WTC11 (cell line): ENCODE measurements around the gene BRIX1. TPM values are rescaled to one million over a fixed set of nuclear protein-coding genes. Genes with fewer than 3 reads are reported as not detected.

Experiments
- CDX4 ChIP-seq: fragments of 250-450 bp; sonication (Bioruptor Pico); IDR thresholded peaks from 2 replicates; pipeline ENCODE4 v1.9.0; 2021; ENCODE audit warnings: moderate library complexity, mild to moderate bottlenecking, inconsistent platforms, borderline replicate concordance
- E2F4 ChIP-seq: sonication (generic); formaldehyde crosslinking; IDR thresholded peaks from 2 replicates; pipeline ENCODE4 v1.8.1; 2022; ENCODE audit warnings: low read depth, mild to moderate bottlenecking, moderate library complexity, missing genetic modification reagents, borderline replicate concordance
- EMX1 ChIP-seq: fragments of 250-450 bp; sonication (Bioruptor Pico); IDR thresholded peaks from 2 replicates; pipeline ENCODE4 v1.8.0; 2021; ENCODE audit warnings: mild to moderate bottlenecking
- ERG ChIP-seq: fragments of 250-450 bp; sonication (Bioruptor Pico); IDR thresholded peaks from 2 replicates; pipeline ENCODE4 v1.8.0; 2021; ENCODE audit warnings: mild to moderate bottlenecking
- GRHL2 ChIP-seq: fragments of 250-450 bp; sonication (Bioruptor Pico); IDR thresholded peaks from 2 replicates; pipeline ENCODE4 v1.8.0; 2022; ENCODE audit warnings: mild to moderate bottlenecking, moderate library complexity; ENCODE audit not compliant: insufficient replicate concordance, severe bottlenecking
- GTF2I ChIP-seq: fragments of 250-450 bp; sonication (Bioruptor Pico); conservative IDR thresholded peaks from 2 replicates; pipeline ENCODE4 v1.4.0; 2021; ENCODE audit warnings: mild to moderate bottlenecking
- HMGA2 ChIP-seq: fragments of 250-450 bp; sonication (Bioruptor Pico); IDR thresholded peaks from 2 replicates; pipeline ENCODE4 v1.4.0; 2021; ENCODE audit warnings: mild to moderate bottlenecking, moderate library complexity
- HMGXB4 ChIP-seq: sonication (generic); formaldehyde crosslinking; IDR thresholded peaks from 2 replicates; pipeline ENCODE4 v1.8.1; 2023; ENCODE audit warnings: mild to moderate bottlenecking, moderate library complexity, missing genetic modification reagents
- IRF2 ChIP-seq: sonication (generic); formaldehyde crosslinking; IDR thresholded peaks from 2 replicates; pipeline ENCODE4 v1.8.0; 2022; ENCODE audit warnings: low read depth, missing genetic modification reagents, borderline replicate concordance
- JAZF1 ChIP-seq: fragments of 250-450 bp; sonication (Bioruptor Pico); IDR thresholded peaks from 2 replicates; pipeline ENCODE4 v1.9.0; 2021; ENCODE audit warnings: moderate library complexity, mild to moderate bottlenecking, inconsistent platforms
- KAT7 ChIP-seq: sonication (generic); formaldehyde crosslinking; IDR thresholded peaks from 2 replicates; pipeline ENCODE4 v1.8.1; 2023; ENCODE audit warnings: missing genetic modification reagents, mild to moderate bottlenecking, borderline replicate concordance
- MAX ChIP-seq: sonication (generic); formaldehyde crosslinking; IDR thresholded peaks from 2 replicates; pipeline ENCODE4 v1.8.0; 2022; ENCODE audit warnings: mild to moderate bottlenecking, missing genetic modification reagents
- MLX ChIP-seq: sonication (generic); formaldehyde crosslinking; IDR thresholded peaks from 2 replicates; pipeline ENCODE4 v1.8.1; 2023; ENCODE audit warnings: mild to moderate bottlenecking, missing genetic modification reagents, moderate library complexity
- NFE2L1 ChIP-seq: sonication (generic); formaldehyde crosslinking; IDR thresholded peaks from 2 replicates; pipeline ENCODE4 v1.8.1; 2023; ENCODE audit warnings: missing genetic modification reagents
- NR2C2 ChIP-seq: sonication (generic); formaldehyde crosslinking; IDR thresholded peaks from 2 replicates; pipeline ENCODE4 v1.8.0; 2022; ENCODE audit warnings: mild to moderate bottlenecking, missing genetic modification reagents
- PRRX2 ChIP-seq: fragments of 250-450 bp; sonication (Bioruptor Pico); IDR thresholded peaks from 2 replicates; pipeline ENCODE4 v1.8.0; 2021; ENCODE audit warnings: mild to moderate bottlenecking
- STAT6 ChIP-seq: sonication (generic); formaldehyde crosslinking; conservative IDR thresholded peaks from 2 replicates; pipeline ENCODE4 v1.8.1; 2023; ENCODE audit warnings: mild to moderate bottlenecking, low read depth, missing genetic modification reagents, moderate library complexity
- TEAD4 ChIP-seq: sonication (generic); formaldehyde crosslinking; IDR thresholded peaks from 2 replicates; pipeline ENCODE4 v1.8.0; 2022; ENCODE audit warnings: mild to moderate bottlenecking, missing genetic modification reagents
- TP53 ChIP-seq: sonication (generic); formaldehyde crosslinking; IDR thresholded peaks from 2 replicates; pipeline ENCODE4 v1.8.1; 2023; ENCODE audit warnings: mild to moderate bottlenecking, missing genetic modification reagents
- USF1 ChIP-seq: sonication (generic); formaldehyde crosslinking; IDR thresholded peaks from 2 replicates; pipeline ENCODE4 v1.8.0; 2022; ENCODE audit warnings: mild to moderate bottlenecking, missing genetic modification reagents
- ZBTB21 ChIP-seq: sonication (generic); formaldehyde crosslinking; IDR thresholded peaks from 2 replicates; pipeline ENCODE4 v1.8.1; 2023; ENCODE audit warnings: mild to moderate bottlenecking, missing genetic modification reagents, borderline replicate concordance
- ZNF219 ChIP-seq: sonication (generic); formaldehyde crosslinking; IDR thresholded peaks from 2 replicates; pipeline ENCODE4 v1.8.0; 2023; ENCODE audit warnings: missing genetic modification reagents, mild to moderate bottlenecking, borderline replicate concordance
- ZNF317 ChIP-seq: sonication (generic); formaldehyde crosslinking; IDR thresholded peaks from 2 replicates; pipeline ENCODE4 v1.8.1; 2023; ENCODE audit warnings: low read depth, mild to moderate bottlenecking, moderate library complexity, missing genetic modification reagents, borderline replicate concordance
- ZNF532 ChIP-seq: fragments of 250-450 bp; sonication (Bioruptor Pico); IDR thresholded peaks from 2 replicates; pipeline ENCODE4 v1.9.0; 2021; ENCODE audit warnings: mild to moderate bottlenecking, borderline replicate concordance
- ZNF671 ChIP-seq: fragments of 250-450 bp; sonication (Bioruptor Pico); IDR thresholded peaks from 2 replicates; pipeline ENCODE4 v1.8.0; 2021; ENCODE audit warnings: mild to moderate bottlenecking
- total RNA-seq: library from RNA; stranded (reverse); gene quantifications from 3 replicates; pipeline ENCODE4 v1.2.3, GENCODE V29; 2021

The BRIX1 gene
- total RNA-seq, 1 experiment from 2014 or later = 57.3 TPM

GRCh38 chr5:34915139-34915855 is at the start of gene BRIX1, which contains the start of gene RAD1 (continued):
- TF ChIP-seq ZNF532 (CRISPR knock-in tag) (no peak), PRRX2 (no peak), NR2C2 (CRISPR knock-in tag) (no peak), TEAD4 (no peak), HMGXB4 (CRISPR knock-in tag) (peak; percentile 75; the same call in 1 of the 2 replicates), TP53 (CRISPR knock-in tag) (no peak; the same call in 1 of the 2 replicates), IRF2 (CRISPR knock-in tag) (no peak), JAZF1 (CRISPR knock-in tag) (no peak), CDX4 (CRISPR knock-in tag) (no peak), KAT7 (no peak), ZNF219 (CRISPR knock-in tag) (no peak), USF1 (peak; percentile 42; the same call in 1 of the 2 replicates), GRHL2 (CRISPR knock-in tag) (no peak), ZBTB21 (CRISPR knock-in tag) (no peak), STAT6 (CRISPR knock-in tag) (no peak), ERG (CRISPR knock-in tag) (no peak), ZNF671 (CRISPR knock-in tag) (no peak), MAX (CRISPR knock-in tag) (peak; percentile 91), GTF2I (CRISPR knock-in tag) (no peak), E2F4 (peak; percentile 70; the same call in 1 of the 2 replicates), MLX (0 out of 2 replicates have a peak, but pooled peaks have one; percentile 24), ZNF317 (CRISPR knock-in tag) (peak; percentile 45; the same call in 1 of the 2 replicates), EMX1 (no peak), HMGA2 (CRISPR knock-in tag) (0 out of 2 replicates have a peak, but pooled peaks have one; percentile 5), NFE2L1 (CRISPR knock-in tag) (peak; percentile 58; the same call in 1 of the 2 replicates)
